Transverse colon (tissue), 4 donors: ENCODE data around the gene POLD1. TPM values are rescaled to one million over a fixed set of nuclear protein-coding genes. Genes with fewer than 3 reads are reported as not detected.

Source experiments
- DNase-seq: peaks from one replicate; pipeline ENCODE4 v3.0.0-alpha.2; 2019
- H3K27ac ChIP-seq, 4 donors: fragments of 200-600 bp; sonication (generic); 2 replicates each; pipeline ENCODE4 v1.5.1; 2016 to 2018; ENCODE audit warnings: inconsistent platforms in 4 of 4
- H3K27me3 ChIP-seq: fragments of 200-600 bp; sonication (generic); 2 replicates; pipeline ENCODE4 v1.5.1; 2017; ENCODE audit warnings: inconsistent platforms
- H3K36me3 ChIP-seq, 4 donors: fragments of 200-600 bp; sonication (generic); 2 replicates each; pipeline ENCODE4 v1.5.1; 2017 to 2019; ENCODE audit warnings: inconsistent platforms in 4 of 4
- H3K4me1 ChIP-seq, 4 donors: fragments of 200-600 bp; sonication (generic); 2 replicates each; pipeline ENCODE4 v1.5.1; 2017 to 2020; ENCODE audit warnings: inconsistent platforms in 4 of 4
- H3K4me3 ChIP-seq, 4 donors: fragments of 200-600 bp; sonication (generic); 1 replicate in 1 of 4; 2 replicates in 3 of 4; pipeline versions ENCODE4 v1.5.1 to v1.6.1; 2017 to 2019; ENCODE audit warnings: inconsistent platforms in 4 of 4
- H3K9me3 ChIP-seq, 2 donors: fragments of 200-600 bp; sonication (generic); 2 replicates each; pipeline ENCODE4 v1.5.1; 2017 to 2019; ENCODE audit warnings: inconsistent platforms in 2 of 2
- CTCF ChIP-seq, 5 experiments: fragments of 200-600 bp in 3 of 5; fragments of 450-650 bp in 2 of 5; sonication (generic) in 3 of 5; IDR thresholded peaks; 1 replicate in 2 of 5; 2 replicates in 3 of 5; pipeline ENCODE4 v1.5.1; 2016 to 2017; ENCODE audit warnings: antibody characterized with exemption in 5 of 5, inconsistent platforms in 3 of 5, mild to moderate bottlenecking in 2 of 5, moderate library complexity in 1 of 5
- EP300 ChIP-seq: sonication (generic); formaldehyde crosslinking; IDR thresholded peaks from one replicate; pipeline ENCODE4 v1.6.1; 2017; ENCODE audit warnings: antibody characterized with exemption, low read depth
- POLR2A ChIP-seq: fragments of 450-650 bp; IDR thresholded peaks from one replicate; pipeline ENCODE4 v1.6.1; 2016; ENCODE audit warnings: antibody characterized with exemption, mild to moderate bottlenecking, moderate library complexity
- POLR2AphosphoS5 ChIP-seq, 3 donors: sonication (generic); formaldehyde crosslinking; IDR thresholded peaks; one replicate each; pipeline ENCODE4 v1.6.1; 2016; ENCODE audit warnings: antibody characterized with exemption in 3 of 3
- WGBS, 2 donors: methylation state at CpG; one replicate each; pipeline ENCODE4 v1.1.5; 2018; ENCODE audit warnings: low coverage in 1 of 2; 5-methylcytosine and 5-hydroxymethylcytosine counted together
- in situ Hi-C, 4 donors: fragments of 200-750 bp; cut with MboI; loops; one replicate each; pipeline versions ENCODE4 v1.15.0 to v1.15.1; 2017; ENCODE audit warnings: low sequenced_read_pairs in 3 of 4, low pct_ligation_motif_present in 1 of 4, low pct_unique_long_range_greater_than_20kb in 1 of 4
- intact Hi-C: fragments of 100-400 bp; cut with DNase I; formaldehyde crosslinking; loops from one replicate; pipeline ENCODE4 v1.15.1; 2023; ENCODE audit warnings: low total_unique reads
- total RNA-seq, 4 donors: library from RNA; depleted of rRNA; stranded (reverse); fragments of >200 nt; gene quantifications; one replicate each; pipeline ENCODE4 v1.1.0, GENCODE V29; 2016

POLD1 gene
- total RNA-seq, 4 donors from 2014 or later, result 14.6 to 59.1 (median 25.9) TPM

- Histone ChIP-seq H3K27ac (peak overlapping the region; percentile 17 to 71 (median 60)), H3K27me3 (peaks cover 59% of the 10 kb centered on the region), H3K9me3 (no peaks in the 10 kb centered on the region), H3K4me1 (peaks cover 6 to 26% (median 20%) of the 10 kb centered on the region in 4 donors), H3K4me3 (peak overlapping the region; percentile 42 to 73 (median 57)), H3K36me3 (no peaks in the 10 kb centered on the region)
- peak; percentile 90 for DNase-seq
- no peak for TF ChIP-seq EP300
- TF ChIP-seq POLR2AphosphoS5 (IDR thresholded peaks at IDR 0.05), result peak in 1 of 3 donors; percentile 55
- no peak for TF ChIP-seq CTCF (IDR thresholded peaks at IDR 0.05)
- peak; percentile 43 for TF ChIP-seq POLR2A
- intact Hi-C loops, result no loop called here
- WGBS, 2 donors, result 1% methylated on average over 49 of the region's 54 CpGs; no CpG with 5 or more reads in 1 of the 2 donors
- in situ Hi-C loops, result no loop called here
Measured at GRCh38 chr19:50431343-50432220, 47.4 kb downstream of the POLD1 start.

DNA sequence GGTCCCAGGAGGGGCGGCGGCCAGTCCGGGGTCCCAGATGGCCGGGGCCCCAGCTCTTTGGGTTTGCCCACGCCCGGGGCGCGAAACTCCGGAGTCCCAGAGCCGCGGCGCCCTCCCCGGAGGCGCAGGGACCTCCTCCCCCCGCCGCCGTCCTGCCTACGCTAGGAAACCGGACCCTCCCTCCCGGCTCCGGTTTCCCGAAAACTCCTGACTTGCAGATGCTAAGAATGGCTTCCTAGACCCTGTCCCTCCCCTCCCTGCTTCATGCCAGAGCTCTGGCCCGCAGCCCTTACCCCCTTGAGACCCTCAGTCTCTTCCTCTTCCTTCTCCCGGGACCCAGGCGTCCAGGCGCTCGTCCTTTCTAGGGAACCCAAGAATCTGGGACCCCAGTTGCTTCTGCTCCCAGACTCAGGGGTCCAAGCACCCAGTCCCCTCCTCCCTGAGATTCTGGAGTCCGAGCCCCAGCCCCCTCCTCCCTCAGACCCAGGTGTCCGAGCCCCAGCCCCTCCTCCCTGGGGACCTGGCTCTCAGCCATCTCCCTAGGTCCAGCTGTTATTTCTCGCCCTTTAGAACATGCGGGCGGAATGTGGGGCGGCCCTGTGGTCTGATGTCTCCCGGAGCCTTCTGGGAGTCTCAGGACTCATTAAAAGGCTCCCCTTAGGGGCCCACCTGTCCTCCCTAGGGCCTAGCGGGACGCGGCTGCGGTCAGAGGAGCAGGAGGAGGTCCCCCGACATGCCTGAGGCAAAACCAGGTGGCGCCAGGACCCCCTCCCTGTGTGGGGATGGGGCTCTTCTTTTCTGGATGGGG lies 48.3 kb downstream of the POLD1 start, which contains the start of gene MYBPC2:
Gene MYBPC2 (plus strand): TSS at position 672 of the 808 bp plus-strand sequence. CDS start 62 bp downstream, at position 734.
- H3K27me3 ChIP-seq, result peaks cover 59% of the 10 kb centered on the region
- DNase-seq, result peak; percentile 33
- intact Hi-C loops (no loop called here), in situ Hi-C loops (no loop called here)
- WGBS, 2 donors, result 6% methylated on average over 33 of the region's 40 CpGs; no CpG with 5 or more reads in 1 of the 2 donors
- TF ChIP-seq EP300, result no peak
- no peak for TF ChIP-seq POLR2AphosphoS5 (IDR thresholded peaks at IDR 0.05)
- no peak for TF ChIP-seq POLR2A
- TF ChIP-seq CTCF (IDR thresholded peaks at IDR 0.05), result no peak
- peaks cover 6 to 26% (median 20%) of the 10 kb centered on the region in 4 donors for H3K4me1 ChIP-seq
- peak within 1 kb of the TSS; percentile 17 to 71 (median 60) for H3K27ac ChIP-seq
- no peaks in the 10 kb centered on the region for H3K9me3 ChIP-seq
- H3K4me3 ChIP-seq, result peak within 1 kb of the TSS; percentile 42 to 73 (median 57)
- no peaks in the 10 kb centered on the region for H3K36me3 ChIP-seq

DNA sequence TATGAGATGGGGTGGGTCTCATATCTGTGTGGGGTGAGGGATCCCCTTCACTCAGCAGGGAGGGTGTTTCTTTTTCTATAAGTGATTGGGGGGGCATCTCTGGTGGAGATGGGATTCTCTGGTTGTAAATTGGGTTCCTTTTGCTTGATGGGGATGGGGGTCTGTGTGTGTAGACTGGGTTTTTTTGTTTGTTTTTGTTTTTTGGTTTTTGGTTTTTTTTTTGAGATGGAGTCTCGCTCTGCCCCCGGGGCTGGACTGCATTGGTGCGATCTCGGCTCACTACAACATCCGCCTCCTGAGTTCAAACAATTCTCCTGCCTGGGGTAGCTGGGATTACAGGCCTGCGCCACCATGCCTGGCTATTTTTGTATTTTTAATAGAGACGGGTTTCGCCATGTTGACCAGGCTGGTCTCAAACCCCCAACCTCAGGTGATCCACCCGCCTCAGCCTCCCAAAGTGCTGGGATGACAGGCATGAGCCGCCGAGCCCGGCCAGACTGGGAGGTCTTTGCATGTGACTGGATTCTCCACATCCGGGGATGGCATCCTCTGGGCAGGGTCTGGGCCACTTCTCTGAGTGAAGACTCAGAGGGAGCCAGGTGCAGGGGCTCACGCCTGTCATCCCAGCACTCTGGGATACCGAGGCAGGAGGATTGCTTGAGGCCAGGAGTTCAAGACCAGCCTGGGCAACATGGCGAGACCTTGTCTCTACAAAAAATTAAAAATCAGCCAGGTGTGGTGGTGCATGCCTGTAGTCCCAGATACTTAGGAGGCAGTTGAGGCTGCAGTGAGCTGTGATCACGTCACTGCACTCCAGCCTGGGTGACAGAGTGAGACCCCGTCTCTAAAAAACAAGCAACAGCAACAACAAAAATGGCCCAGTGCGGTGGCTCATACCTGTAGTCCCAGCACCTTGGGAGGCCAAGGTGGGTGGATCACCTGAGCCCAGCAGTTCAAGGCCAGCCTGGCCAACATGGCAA lies 49.3 kb downstream of the POLD1 start:
- H3K27me3 ChIP-seq, result peaks cover 55% of the 10 kb centered on the region
- no peak overlapping the region for H3K4me3 ChIP-seq
- peaks cover 6 to 20% (median 18%) of the 10 kb centered on the region in 4 donors for H3K4me1 ChIP-seq
- 77% methylated on average over 5 to 19 of the region's 19 CpGs for WGBS, 2 donors
- intact Hi-C loops, result no loop called here
- in situ Hi-C loops, result no loop called here
- TF ChIP-seq POLR2A (no peak), POLR2AphosphoS5 (IDR thresholded peaks at IDR 0.05) (no peak), CTCF (IDR thresholded peaks at IDR 0.05) (no peak), EP300 (no peak)
- H3K9me3 ChIP-seq, result no peaks in the 10 kb centered on the region
- DNase-seq, result no peak
- no peak overlapping the region for H3K27ac ChIP-seq
- H3K36me3 ChIP-seq, result no peaks in the 10 kb centered on the region
